Measurements from ENCODE around the gene MAG. TPM values are rescaled to one million over a fixed set of nuclear protein-coding genes. Genes with fewer than 3 reads are reported as not detected.

Gene MAG
- total and polyA plus RNA-seq, 10 of the 15 experiments (the other 5 are each of a cell fraction or from before 2014, with no cell fraction given), result 0.03 to 0.82 (median 0.17) TPM; not detected in 2

- no peak for FAIRE-seq
- Histone ChIP-seq H3K27ac (ENCODE audit: control insufficient read depth, insufficient read depth) (no peak overlapping the region), H4K20me1 (ENCODE audit: control insufficient read depth, insufficient read depth) (no peaks in the 10 kb centered on the region), H3K9me3 (replicated peaks; ENCODE audit: control insufficient read depth, insufficient read depth, low read length) (no peaks in the 10 kb centered on the region), H3K36me3 (ENCODE audit: control insufficient read depth in 2 of 2, insufficient read depth in 2 of 2, low read length in 1 of 2) (peaks cover 12 to 24% of the 10 kb centered on the region in 2 experiments), H2AFZ (ENCODE audit: control insufficient read depth, low read depth, low read length) (no peak overlapping the region), H3K4me2 (ENCODE audit: control insufficient read depth, insufficient read depth) (no peak overlapping the region), H3K79me2 (ENCODE audit: control insufficient read depth, insufficient read depth, low read length) (peaks cover 16% of the 10 kb centered on the region), H3K9ac (ENCODE audit: control insufficient read depth, insufficient read depth, low read length) (no peak overlapping the region), H3K27me3 (replicated peaks in 1 of 2; ENCODE audit: control insufficient read depth in 2 of 2, insufficient read depth in 2 of 2, low read length in 1 of 2) (no peaks in the 10 kb centered on the region), H3K4me3 (no peak overlapping the region), H3K4me1 (ENCODE audit: control insufficient read depth, insufficient read depth, low read length) (peaks cover 17% of the 10 kb centered on the region)
- intact Hi-C loops (cut with micrococcal nuclease; ENCODE audit: unreplicated experiment) (no loop called here), in situ Hi-C loops (cut with MboI) (loop anchor here (5.0 kb wide), 1 partner anchor 194 kb away; no protein-coding TSS in a partner anchor)
- RAD21 ChIA-PET (ENCODE audit: unreplicated experiment), result interaction anchor here (1.4 kb wide), 1 partner anchor 74 kb away, joined by 5 read pairs; the partner anchor contains the start of gene FFAR1
- WGBS (ENCODE audit: insufficient coverage, insufficient replicate concordance, low lambda C conversion rate, missing lambda C conversion rate), result 90% methylated on average over 14 of the region's 14 CpGs
- CTCF ChIA-PET, result interaction anchor here (2.9 kb wide), 1 partner anchor 221 kb away, joined by 9 read pairs; no protein-coding TSS in a partner anchor
- TF ChIP-seq MEF2B (IDR thresholded peaks at IDR 0.05; ENCODE audit: partially characterized antibody, poor library complexity, severe bottlenecking) (no peak), USF2 (IDR thresholded peaks at IDR 0.05; ENCODE audit: borderline replicate concordance, low read depth, low read length) (no peak), RBBP5 (conservative IDR thresholded peaks at IDR 0.05) (no peak), POLR2AphosphoS5 (IDR thresholded peaks at IDR 0.05; ENCODE audit: low read length) (no peak), ZNF207 (IDR thresholded peaks at IDR 0.05; ENCODE audit: borderline replicate concordance) (no peak), JUNB (IDR thresholded peaks at IDR 0.05) (no peak)
- SMC1A ChIA-PET (ENCODE audit: uncharacterized antibody, unreplicated experiment), result interaction anchor here (0.7 to 2.3 kb wide), 6 partner anchors 46 to 195 kb away, joined by 3 to 7 read pairs (median 6); no protein-coding TSS in a partner anchor
- ATAC-seq, result no peak
- BruUV-seq (replicated peaks), result no TSS peak
- POLR2A ChIA-PET, result interaction anchor here (0.7 to 1.4 kb wide), 3 partner anchors 27 to 73 kb away, joined by 3 to 4 read pairs (median 4); no protein-coding TSS in a partner anchor
- no peak for DNase-seq (ENCODE audit: low read depth, low spot score)
Observed at GRCh38 chr19:35273686-35274259, 18.2 kb upstream of the MAG start.

All from GM12878 (cell line).